ENCODE results near the gene NUDT2.

The NUDT2 gene

GRCh38 chr9:34385561-34386230, 56.3 kb downstream of the NUDT2 start:
- no peak overlapping the region for H3K4me3 ChIP-seq (replicated peaks; ENCODE audit: low read depth, low read length)
- TF ChIP-seq, protein P1, sequence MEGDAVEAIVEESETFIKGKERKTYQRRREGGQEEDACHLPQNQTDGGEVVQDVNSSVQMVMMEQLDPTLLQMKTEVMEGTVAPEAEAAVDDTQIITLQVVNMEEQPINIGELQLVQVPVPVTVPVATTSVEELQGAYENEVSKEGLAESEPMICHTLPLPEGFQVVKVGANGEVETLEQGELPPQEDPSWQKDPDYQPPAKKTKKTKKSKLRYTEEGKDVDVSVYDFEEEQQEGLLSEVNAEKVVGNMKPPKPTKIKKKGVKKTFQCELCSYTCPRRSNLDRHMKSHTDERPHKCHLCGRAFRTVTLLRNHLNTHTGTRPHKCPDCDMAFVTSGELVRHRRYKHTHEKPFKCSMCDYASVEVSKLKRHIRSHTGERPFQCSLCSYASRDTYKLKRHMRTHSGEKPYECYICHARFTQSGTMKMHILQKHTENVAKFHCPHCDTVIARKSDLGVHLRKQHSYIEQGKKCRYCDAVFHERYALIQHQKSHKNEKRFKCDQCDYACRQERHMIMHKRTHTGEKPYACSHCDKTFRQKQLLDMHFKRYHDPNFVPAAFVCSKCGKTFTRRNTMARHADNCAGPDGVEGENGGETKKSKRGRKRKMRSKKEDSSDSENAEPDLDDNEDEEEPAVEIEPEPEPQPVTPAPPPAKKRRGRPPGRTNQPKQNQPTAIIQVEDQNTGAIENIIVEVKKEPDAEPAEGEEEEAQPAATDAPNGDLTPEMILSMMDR (IDR thresholded peaks at IDR 0.05; ENCODE audit: low read depth, low read length, missing control alignments): no peak
- no peak for DNase-seq (ENCODE audit: extremely low read depth, low read depth)

GRCh38 chr9:34386656-34387055, 57.3 kb downstream of the NUDT2 start:
- TF ChIP-seq, protein P1 (IDR thresholded peaks at IDR 0.05; ENCODE audit: low read depth, low read length, missing control alignments): no peak
- no peak for DNase-seq (ENCODE audit: extremely low read depth, low read depth)

DNA sequence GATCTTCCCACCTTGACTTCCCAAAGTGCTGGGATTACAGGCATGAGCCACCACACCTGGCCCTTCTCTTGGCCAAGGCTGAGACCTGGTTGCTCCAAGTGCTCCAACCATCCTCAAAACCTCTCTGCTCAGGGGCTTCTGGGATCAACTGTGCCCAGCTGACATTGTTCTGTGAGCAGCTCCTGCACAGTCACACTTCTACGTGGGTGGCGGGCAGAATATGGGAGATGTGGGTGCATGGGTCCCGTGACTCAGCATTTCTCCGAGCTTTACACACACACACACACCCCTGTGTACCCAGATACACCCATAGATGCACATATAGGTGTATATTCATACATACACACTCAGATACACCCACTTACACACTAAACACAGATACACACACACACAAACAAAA, 57.9 kb downstream of the NUDT2 start:
- H3K4me3 ChIP-seq (replicated peaks; ENCODE audit: low read depth, low read length): no peak overlapping the region
- TF ChIP-seq, protein P1 (IDR thresholded peaks at IDR 0.05; ENCODE audit: low read depth, low read length, missing control alignments): no peak
- DNase-seq (ENCODE audit: extremely low read depth, low read depth): no peak

More at GRCh38 chr9:34386656-34387055, 57.3 kb downstream of the NUDT2 start:
- no peak overlapping the region for H3K4me3 ChIP-seq (replicated peaks; ENCODE audit: low read depth, low read length)

- TF ChIP-seq, protein P1 (IDR thresholded peaks at IDR 0.05; ENCODE audit: low read depth, low read length, missing control alignments): no peak
- DNase-seq (ENCODE audit: extremely low read depth, low read depth): no peak
- H3K4me3 ChIP-seq (replicated peaks; ENCODE audit: low read depth, low read length): no peak overlapping the region
These were observed 63.1 kb downstream of the NUDT2 start for GRCh38 chr9:34392511-34392910.
